HG03095 (cell line): ENCODE results near the gene PDE7B.

Source experiments
- ATAC-seq: cut with Tn5 transposase; IDR thresholded peaks from one replicate; pipeline ENCODE4 v1.9.1; 2021; ENCODE audit warnings: moderate library complexity; ENCODE audit not compliant: unreplicated experiment

PDE7B gene

DNA sequence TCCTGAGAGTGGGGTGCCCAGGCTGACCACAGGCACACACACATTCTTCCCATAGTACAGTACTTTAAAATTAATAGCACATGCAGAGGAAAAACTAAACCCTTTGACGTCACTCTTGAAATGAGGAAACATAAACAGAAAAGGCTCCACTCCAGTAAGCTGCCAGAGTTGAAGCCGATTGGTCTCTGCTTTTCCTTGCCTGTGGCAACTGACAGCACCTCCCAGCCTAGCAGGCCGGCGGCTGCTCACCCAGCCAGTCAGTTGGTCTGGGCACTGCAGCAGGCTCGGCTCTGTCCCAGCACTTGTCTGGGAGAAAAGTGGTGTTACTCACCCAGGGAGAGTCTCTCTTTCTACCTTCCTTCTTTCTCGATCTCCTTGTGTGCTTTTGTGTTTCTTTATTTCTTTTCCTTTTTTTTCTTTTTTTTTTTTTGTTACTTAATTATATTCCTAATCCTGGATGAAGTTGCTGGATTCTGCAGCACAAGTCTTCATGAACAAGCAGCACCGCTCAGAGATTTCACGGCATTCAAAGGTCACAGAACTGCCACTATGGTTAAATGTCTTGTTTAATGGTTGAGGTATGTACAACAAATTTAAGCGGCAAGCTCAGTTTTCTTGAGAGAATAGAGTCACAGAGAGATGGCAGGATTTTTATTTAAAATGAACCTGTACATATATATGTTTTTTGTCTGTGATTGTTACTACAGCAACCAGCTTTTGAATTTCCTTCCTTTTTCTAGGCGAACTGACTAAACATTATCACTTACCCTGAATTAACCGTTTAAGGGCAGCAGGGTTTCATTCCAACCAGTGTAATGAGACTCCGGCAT lies at the start of gene PDE7B:
TSS of gene PDE7B (plus strand) at position 260 of the 830 bp plus-strand sequence.
- ATAC-seq, result peak; percentile 75

DNA sequence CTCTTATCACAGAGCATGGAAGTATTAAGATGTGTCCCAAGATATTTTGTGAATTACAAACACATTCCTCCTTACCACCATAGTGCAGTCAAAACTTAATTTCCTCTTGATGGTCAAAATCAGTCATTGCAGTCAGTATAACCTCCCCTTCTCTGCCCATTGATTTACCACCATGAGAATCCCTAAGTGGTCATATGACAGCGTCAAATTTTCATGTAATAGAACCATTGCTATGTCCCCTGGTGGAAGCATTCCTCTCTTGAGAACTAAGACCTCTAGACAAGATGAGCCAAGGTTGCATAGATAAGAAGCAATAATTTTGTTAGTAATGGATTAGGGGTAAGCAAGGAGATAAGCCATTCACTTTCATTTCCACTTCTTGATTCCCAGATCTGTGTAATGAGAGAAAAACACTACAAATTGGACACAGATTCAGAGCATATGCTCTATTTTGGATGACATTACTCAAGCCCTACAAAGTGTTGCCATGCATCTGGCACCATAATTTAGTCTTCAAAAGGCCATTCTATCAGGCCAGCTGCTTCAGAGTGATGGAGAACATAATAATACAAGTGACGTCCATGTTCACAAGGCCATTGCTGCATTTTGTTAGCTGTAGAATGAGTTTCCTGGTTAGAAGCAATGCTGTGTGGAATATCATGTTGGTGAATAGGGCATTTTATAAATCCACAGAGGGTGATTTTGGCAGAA lies 49.6 kb upstream of the PDE7B start:
- no peak for ATAC-seq

DNA sequence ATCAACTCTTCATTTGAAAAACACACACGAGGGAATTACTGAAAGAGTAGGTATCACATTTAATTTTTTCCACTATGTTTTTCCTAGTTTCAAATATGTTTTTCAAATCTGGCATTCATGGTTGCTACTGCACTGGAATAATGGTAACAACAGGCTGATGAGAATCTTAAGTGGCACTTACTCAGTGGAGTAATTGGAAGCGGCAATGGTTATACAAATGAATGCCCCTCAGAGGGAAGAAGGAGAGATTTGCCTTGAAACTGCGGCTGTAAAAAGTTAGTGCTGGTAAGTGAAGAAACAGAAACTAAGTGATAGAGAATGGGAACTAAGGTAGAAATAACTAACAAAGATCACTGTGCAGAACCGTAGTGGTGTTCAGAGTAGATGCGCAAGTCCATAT lies 41.0 kb upstream of the PDE7B start:
- ATAC-seq, result no peak

DNA sequence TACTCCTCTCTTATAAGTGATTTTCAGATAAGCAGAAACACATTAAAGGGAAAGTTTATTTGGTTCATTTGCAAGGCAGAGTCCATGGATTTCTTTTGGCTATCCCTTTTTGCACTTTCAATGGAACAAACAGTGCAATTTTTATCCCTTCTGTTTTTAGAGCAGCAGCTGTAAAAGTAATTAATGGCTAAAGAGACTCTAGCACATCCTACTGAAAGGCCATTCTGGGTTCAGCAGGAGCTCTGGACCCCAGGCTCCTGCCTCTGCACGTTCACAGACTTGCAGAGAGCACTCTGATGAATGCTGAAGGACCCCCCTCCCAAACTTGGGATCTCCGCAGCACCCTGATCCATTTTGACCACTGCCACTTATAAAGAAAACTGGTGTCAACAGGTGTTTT lies 40.3 kb upstream of the PDE7B start:
- no peak for ATAC-seq

DNA sequence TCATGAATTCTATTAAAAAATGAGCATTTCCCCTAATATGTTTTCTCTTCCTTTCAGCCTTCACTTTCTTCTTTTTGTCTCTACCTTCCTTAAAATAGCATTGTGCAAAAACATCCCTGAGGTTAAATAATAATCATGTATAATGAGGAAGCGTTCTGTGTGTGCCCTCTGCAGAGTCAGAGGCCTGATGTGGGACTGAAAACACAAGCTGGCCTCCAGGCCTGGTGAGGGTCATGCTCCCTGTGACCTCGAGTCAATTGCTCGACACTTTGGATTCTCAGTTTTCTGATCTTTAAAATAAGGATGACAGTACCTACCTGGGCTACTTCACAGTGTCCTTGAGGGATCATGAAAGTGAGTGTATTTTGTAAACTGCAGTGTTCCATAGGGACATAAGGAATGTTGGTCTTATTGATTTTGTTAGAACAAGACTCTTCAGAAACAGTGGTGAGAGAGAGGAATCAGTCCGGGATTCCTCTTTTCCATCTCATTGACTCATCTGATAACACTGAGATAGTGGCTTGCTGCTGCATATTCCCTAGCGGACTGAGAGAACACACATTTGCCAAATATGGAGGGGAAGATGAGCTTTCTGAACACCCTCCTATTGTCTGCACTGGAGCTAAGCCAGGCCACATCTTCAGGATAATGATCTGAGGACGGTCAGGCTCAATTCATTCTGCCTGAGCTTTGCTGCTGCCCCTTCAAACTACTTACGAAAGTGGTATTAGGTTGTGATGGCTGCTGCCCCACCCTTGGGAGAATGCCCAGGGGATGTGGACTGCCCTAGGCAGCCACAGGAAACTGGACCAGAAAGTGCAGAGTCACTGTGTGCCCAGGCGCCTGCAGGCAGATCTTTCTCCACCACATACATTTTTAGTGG lies 39.6 kb upstream of the PDE7B start:
- ATAC-seq, result no peak

DNA sequence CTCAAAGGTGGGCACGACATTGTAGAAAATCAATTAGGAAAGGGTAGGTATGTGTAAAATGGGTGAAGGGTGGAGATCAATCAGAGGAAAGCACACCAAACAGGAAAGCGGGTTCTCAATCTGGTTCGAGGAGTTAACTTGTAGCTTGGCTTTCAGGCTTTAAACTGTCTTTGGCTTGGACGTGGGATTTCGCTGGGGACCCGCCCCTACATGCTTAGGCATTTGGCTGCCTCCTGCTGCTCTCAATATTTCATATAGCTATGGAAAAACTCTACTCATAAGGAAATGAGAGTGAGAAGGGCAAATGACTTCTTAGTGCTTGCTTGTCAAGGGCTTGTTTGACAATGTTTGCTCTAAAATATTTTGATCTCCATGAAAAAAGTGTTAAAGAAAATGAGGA lies 38.1 kb upstream of the PDE7B start:
- no peak for ATAC-seq

DNA sequence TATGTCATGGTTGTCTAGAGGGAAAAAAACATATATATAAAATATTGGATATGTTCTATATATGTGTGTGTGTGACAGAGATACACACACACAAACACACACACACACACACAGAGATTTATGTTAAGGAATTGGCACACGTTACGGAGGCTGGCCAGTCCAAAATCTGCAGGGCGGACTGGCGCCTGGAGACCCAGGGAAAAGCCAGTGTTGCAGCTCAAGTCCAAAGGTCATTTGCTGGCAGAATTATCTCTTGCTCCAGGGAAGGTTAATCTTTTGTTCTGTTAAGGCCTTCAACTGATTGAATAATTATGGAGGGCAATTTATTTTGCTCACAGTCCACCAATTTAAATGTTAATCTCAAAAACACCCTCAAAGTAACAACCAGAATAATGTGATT lies 37.5 kb upstream of the PDE7B start:
- ATAC-seq, result no peak

DNA sequence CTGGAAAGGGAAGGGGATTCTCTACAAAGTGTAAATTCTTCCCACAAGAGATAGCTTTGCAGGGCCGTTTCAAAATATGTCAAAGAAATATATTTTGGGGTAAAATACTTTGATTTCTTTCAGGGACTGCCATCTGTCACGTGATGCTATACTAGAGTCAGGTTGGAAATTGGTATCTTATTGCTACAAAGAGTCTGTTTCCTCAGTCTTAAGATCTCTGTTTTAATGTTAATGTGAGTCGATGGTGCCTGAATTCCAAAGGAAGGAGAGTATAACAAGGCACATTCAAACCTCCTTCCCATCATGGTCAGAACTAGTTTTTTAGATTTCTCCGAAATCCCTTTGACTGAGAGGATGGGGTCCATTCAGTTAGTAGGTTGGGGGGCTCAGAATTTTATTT lies 36.3 kb upstream of the PDE7B start:
- ATAC-seq, result no peak

DNA sequence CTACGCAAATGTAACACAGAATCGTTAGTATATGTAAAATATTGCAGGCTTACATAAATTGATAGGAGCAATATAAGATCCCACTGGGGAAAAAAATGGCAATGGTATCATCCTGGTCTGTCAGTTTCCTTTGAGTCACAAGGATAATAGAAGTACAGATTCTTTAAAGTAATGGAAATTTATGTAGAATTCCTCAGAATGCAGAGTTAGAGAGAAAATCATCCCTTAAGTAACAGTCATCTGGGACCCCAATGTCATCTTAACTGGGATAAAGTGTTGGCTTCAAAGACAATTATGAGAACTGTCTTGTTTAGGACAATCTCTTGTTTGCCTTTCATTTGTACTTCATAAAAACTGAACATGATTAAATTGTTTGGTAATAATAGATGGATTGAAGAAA lies 34.5 kb upstream of the PDE7B start:
- no peak for ATAC-seq

DNA sequence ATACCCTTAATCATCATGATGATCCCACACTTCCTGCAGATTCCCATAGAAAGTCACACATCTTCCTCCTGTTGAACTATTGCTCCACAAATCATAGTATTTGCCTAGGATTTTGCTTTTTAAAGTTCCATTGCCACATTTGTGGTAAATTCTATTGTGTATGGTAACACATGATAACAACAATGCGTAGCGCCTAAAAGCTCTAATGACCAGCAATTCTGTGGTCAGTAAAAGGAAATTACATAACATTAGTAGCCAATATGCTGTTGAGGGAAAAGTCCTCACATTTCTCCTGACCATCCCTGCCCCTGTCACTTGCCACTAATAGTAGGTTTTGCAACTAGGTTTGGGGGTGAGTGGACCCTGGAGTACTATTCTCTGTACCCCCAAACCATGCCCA lies 31.8 kb upstream of the PDE7B start:
- ATAC-seq, result no peak

DNA sequence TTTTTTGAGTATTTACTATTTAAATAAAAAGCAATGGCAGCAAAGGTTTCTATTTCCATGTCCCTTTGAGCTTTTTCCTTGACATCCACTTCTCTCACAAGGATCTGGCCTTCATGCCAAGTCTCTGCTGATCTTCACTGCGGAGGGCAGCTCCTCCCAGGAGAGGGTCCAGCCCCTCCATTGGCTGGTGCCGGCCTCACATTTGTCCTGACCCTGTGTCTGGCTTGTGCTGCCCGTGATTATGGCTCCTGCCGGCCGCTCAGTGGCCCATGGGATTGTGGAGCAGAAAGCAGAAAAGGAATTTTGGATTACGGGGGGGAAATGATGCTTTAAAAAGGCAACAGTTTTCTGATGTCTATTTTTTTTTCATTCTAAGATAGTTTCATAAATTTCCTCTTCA lies 31.2 kb upstream of the PDE7B start:
- no peak for ATAC-seq

DNA sequence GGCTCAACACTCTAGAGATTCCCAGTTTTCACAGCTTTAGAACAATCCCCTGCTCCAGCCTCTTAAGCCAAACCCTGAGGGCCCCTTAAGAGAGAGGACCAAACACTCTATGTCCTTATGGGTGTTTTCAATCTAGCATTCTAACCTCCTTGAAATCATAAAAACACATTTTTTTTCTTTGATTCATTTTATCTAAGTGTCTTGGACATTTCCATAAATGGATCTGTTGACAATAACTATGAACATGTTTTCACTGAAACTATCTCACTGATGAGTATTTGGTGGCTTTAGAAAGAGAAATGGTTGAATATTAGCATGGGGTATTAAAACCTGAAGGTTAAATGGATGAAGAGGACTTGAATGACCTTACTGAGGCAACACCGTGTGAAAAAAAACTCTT lies 27.6 kb upstream of the PDE7B start:
- no peak for ATAC-seq

DNA sequence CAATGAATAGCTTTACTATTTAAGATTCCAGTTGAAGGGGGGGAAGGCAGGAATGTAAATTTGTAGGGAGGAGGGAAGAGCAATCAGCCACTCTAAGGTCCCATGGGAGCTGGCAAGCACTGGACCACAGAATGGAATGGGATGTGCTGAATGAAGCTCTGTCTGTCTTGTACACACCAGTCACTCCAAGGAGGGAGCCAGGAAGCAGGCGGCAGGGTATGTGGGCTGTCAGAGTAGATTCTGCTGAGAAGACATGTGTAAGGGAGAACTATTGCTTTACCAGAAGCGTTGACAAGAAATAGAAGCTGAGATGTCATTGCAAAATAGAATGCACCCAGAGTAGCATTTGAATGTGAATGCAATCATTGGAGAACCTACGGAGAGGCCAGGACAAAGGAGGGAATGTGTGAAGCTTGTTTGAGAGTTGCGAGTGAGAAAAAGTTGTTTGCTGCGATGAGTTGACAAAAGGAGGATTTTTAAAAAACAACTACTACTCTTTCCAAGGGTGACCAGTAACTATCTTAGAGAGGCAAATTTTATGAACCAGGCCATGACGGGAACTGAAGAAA lies 25.2 kb upstream of the PDE7B start:
- no peak for ATAC-seq

DNA sequence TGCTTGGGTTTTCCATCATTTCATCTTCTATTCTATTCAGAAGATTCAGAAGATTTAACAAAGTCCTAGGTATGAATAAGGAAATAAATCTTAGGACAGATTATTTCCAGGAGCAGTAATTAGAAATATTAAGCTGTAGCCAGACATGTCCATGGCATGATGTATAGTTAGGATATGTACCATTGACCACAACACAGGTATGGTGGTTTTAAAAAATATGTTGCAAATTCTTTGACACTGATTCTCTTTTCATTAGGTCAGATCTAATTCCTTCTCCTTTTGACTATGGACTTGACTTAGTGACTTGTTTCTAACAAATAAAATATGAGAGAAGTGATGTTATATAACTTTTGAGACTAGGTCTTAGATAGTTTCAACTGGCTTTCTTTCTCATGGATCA lies 23.5 kb upstream of the PDE7B start:
- ATAC-seq, result no peak

DNA sequence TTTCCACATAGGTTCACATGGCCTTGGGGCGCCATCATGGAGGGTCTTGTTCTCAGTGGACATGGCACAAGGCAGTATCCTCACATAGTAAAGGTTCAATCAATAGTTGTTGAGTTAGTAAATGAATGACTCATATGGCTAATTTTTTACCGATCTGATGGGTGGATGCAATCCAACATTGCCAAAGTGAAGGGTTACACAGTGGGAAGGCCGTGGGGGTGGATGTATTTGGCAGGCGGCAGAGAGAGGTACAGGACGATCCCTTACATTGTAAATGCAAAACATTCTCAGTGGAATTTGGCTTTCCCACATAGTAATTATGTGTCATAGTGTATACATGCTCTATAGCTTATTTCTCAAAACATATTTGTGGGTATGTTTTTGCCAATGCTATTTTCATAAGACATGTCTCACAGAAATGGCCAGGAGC lies 21.0 kb upstream of the PDE7B start:
- no peak for ATAC-seq

DNA sequence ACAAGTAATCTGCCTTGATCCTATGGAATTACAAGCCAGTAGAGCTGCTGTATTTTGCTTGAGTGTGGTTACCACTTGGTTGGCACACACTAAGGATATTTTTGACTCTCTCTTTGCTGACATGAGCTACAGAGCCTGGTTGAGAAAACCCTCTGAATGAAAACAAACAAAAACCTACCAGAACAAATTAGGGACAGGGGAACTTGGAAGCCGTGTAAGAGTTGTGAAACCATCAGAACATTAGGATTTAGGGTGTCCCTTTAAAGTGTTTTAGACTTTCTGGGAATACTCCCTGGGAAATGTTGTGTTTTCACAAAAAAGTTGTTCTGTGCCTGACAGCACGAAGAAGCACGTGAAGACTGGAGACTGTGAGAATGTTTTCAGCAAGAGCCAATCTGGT lies 20.5 kb upstream of the PDE7B start:
- no peak for ATAC-seq

DNA sequence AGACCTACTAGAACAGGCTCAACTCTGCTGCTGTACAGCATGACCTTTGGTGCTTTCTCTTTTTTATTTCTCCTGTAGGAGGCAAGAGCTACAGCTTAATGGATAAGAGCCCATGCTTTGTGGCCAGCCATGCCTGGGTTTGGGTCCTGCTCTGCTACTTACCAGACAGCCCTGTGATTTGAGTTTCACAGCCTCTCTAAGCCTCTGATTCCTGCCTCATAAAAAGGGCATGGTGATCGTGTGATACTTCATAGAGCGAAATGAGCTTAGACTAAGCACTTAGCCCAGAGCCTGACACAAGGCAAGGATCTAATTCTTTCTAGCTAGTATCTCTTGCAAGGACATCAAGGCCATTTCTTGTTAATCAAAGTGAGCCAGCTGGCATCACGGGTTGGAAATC lies 19.3 kb upstream of the PDE7B start:
- ATAC-seq, result no peak

DNA sequence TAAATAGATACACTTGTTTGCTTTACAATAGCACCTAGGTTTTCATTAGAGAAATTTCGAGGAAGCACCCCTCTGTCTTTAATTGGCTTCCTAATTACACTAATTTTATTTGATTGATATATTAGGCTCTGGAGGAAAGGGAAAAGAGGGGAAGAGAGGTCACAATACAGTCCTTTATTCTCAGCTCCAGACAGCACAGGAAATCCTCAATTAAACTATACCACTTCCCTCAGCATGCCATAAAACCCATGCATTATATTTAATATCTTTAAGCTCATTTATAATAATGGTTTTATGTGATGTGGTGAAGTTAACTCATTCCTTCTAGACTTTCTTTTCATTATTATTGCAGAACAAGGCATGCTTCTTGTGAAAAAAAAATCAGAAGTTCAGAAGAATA lies 17.7 kb upstream of the PDE7B start:
- ATAC-seq, result no peak

DNA sequence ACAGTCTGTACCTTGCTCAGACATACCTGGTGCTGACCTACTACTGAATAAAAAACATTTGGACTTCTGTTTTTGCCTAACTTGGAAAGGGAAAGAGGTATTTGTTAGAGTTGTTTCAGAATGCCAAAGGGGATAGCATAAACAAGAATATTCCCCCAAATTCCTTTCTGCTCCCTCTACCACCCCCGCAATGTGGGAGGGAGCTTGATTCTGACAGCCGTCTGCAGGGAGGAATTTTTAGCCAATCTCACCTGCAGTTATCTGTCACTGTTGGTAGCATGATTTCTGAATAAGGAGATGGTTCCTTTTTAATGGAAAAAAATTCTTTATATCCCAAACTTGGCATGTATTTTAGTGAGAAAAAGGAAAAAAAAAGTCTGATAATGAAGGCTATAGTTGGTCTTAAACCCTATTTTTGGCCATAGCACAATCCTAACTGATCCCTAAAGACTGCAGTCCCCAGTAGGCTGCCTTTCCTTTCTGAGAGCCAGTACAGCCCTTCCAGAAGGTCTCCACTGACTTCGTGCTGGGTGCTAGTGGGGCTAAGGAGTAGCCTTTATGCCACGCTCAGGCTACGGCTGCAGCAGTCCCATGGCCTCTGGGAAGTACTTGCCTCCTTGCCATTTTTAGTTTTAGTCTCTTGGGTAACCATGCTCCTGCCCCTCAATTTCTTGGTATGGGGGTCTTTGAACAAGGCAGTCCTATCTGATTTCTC lies 13.6 kb upstream of the PDE7B start:
- no peak for ATAC-seq

DNA sequence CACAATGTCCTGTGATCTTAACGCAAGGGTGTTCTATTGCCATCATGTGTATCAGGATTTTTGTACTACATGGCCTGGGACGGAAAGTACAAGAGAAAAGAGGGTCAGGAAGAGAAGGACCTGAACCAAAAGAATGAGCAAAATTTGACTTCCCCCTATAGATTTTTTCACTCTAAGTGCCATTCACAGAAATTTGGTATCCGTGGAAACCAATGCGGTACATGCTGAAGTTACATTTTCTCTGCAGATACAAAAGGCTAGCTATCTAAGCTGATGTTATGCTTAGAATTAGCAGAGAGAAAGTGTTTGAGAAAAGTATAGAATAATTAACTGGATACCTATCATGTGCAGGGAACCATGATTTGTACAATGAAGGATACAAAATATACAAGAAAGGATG lies 12.4 kb upstream of the PDE7B start:
- ATAC-seq, result no peak
